ENCODE data around the gene KBTBD12.
"Not testable (repeated sequence)": the region's sequence is repeated elsewhere in the genome, so short reads cannot be mapped to it uniquely, and the experiment has no call there.

KBTBD12 gene

GRCh38 chr3:127903611-127904375 is 11.2 kb upstream of the KBTBD12 start:
- no peak for DNase-seq

DNA sequence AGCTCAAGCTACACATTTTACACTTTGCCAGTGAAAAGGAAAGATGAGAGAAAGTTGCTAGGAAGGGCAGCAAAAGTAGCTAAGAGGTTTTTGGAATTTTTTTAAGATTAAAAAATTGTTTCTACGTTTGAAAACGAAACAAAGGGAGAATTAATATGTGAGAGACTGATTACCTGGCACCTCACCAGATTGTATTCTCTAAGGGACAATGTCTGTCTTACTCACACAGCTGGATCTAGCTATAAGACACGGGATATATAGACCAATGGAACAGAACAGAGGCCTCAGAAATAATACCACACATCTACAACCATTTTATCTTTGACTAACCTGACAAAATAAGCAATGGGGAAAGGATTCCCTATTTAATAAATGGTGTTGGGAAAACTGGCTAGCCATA is 9.5 kb upstream of the KBTBD12 start:
- DNase-seq, result no peak

DNA sequence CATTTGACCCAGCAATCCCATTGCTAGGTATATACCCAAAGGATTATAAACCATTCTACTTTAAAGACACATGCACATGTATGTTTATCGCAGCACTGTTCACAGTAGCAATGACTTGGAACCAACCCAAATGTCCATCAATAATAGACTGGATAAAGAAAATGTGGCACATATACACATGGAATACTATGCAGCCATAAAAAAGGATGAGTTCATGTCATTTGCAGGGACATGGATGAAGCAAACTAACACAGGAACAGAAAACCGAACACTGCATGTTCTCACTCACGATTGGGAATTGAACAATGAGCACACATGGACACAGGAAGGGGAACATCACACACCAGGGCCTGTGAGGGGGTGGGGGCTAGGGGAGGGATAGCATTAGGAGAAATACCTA is 8.4 kb upstream of the KBTBD12 start:
- not testable (repeated sequence) for DNase-seq

GRCh38 chr3:127908202-127908601 is 6.8 kb upstream of the KBTBD12 start:
- peak; percentile 5 for DNase-seq

DNA sequence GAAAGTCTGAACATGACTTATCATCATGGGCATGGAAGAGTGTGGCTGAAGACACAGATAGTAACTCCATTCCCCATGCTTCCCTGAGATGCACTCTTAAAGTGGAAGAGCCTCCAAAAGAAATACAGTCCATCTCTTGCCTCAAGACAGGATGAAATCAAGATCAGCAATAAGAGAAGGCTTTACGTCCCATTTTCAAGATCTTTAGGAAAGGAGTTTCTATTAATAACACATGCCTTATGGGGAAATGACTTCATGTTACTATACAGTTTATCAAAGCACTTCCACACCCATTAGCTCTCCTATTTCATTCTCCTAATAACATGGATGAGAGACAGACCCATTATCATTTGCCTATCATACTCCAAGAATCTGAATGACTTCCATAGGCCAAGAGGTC is 6.1 kb upstream of the KBTBD12 start:
- no peak for DNase-seq

GRCh38 chr3:127909646-127910045 is 5.4 kb upstream of the KBTBD12 start:
- DNase-seq, result no peak

DNA sequence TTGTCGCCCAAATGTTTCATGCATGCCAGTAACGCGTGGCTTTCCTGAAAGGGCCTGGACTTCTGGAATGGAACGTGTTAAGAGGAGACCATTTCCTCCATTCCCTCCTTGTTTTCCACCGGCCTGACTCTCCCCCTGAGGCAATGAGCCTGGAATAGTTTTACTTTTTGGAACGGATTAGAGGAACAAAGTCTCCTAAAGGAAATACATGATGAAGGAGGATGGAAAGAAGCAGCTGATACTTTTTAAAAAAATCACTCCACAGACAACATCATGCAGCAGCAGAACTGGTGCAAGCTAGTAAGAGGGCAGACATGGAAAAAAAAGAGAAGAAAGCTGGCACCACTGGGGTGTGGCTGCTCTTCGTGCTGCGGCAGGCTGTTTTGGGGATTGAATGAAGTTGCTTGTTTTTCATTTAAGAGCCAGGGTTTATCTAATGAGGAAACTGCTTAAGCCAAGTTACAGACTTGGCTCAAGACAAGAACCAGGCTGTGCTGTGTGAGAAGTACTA is 3.6 kb upstream of the KBTBD12 start:
- no peak for DNase-seq

DNA sequence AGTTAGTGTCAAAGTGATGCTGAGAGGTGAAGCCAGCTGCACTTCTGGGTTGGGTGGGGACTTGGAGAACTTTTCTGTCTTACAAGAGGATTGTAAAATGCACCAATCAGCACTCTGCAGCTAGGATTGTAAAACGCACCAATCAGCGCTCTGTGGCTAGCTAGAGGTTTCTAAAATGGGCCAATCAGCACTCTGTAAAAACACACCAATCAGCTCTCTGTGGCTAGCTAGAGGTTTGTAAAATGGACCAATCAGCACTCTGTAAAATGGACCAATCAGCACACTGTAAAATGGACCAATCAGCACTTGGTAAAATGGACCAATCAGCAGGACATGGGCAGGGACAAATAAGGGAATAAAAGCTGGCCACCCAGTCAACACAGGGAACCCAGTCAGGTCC is 1.2 kb upstream of the KBTBD12 start:
- not testable (repeated sequence) for DNase-seq

DNA sequence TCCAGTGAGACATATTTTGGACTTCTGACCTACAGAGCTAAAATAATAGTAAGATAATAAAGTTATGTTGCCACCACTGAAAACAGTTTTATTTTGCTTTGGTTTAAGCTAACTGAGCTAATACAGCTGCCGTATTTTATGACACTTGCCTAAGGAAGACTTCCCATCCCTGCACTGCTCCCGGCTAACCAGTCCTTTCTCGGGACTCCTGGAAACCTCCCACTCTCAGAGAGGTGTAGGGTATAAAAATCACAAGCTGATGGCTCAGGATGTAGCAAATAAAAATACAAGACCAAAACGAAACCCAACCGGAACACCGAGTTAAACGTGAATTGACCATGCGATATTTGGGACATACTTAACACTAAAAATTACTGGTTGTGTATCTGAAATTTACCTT is 448 bp upstream of the KBTBD12 start:
- DNase-seq, result no peak

GRCh38 chr3:127915937-127916493 is 983 bp downstream of the KBTBD12 start:
- DNase-seq, result no peak

DNA sequence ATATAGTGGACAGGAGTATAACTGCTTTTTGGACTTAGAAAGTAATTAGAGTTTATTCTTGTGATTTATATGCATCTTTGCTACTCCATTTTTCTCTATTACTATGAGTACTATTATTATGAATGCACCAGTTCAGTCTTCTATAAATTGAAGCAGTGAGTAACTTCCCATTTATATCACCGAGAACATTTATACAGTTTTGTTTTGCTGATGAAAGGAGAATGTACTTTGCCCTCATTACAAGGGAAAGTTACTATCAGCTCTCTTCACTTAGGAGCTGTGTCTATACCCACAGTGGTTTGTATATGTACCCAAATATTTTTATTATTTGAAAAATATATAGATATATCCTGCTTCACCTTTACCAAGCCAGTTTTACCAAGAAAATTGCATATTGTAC is 5.7 kb downstream of the KBTBD12 start:
- DNase-seq, result no peak

DNA sequence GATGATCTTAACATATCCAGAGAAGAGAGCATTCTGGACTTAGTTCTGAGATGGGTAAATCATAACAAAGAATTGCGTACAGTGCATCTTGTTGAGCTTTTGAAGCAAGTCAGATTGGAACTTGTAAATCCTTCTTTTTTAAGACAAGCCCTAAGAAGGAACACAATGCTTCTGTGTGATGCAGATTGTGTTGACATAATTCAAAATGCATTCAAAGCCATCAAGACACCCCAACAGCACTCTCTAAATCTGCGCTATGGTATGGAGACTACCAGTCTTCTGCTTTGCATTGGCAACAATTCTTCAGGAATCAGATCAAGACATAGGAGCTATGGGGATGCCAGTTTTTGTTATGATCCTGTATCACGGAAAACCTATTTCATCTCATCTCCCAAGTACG is 8.6 kb downstream of the KBTBD12 start:
- no peak for DNase-seq

- no peak for DNase-seq
These were observed 10.4 kb downstream of the KBTBD12 start for GRCh38 chr3:127925384-127925783.

- DNase-seq, result no peak
These were observed 13.0 kb downstream of the KBTBD12 start for GRCh38 chr3:127927829-127928604.

DNA sequence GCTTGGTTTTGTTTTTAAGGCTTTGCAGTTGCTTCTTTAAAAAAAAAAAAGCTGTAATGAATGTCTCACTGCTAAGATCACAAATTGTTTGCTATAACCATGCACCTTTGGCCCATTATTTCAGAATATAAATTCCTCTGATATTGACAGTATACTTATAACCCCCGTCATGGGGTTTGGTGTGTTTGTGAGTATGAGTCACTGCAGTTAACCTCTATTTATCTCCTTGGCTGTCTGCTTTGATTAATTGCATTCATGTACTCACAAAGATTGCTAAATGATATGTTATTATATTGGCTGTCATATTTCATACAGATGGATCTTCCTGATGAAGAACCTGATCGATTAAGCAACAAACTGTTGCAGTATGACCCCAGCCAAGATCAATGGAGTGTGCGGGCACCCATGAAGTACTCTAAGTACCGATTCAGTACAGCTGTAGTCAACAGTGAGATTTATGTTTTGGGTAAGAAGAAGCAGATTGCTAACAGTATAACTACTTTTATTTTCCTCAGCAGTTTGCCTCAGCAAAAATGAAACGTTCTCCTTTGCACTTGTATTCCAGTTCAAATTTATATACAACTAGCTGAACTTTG is 14.9 kb downstream of the KBTBD12 start:
- no peak for DNase-seq

DNA sequence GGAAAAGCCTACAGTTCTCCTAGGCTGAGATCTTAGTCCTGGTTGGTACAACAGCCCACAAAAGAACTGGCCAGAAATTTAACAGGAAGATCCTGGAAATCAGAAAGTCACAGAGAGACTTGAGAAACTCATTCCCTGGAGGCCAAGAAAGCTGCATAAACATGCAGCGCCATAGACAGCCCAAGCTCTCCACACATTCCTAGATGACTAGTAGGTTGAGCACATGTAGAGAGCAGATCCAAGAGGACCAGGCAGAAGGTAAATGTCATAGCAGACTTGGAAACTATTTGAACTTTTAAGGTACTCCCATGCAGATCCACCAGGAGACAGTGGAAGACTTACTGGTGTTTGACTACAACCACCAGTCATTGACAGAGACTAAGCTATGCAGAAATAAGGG is 18.4 kb downstream of the KBTBD12 start:
- no peak for DNase-seq

DNA sequence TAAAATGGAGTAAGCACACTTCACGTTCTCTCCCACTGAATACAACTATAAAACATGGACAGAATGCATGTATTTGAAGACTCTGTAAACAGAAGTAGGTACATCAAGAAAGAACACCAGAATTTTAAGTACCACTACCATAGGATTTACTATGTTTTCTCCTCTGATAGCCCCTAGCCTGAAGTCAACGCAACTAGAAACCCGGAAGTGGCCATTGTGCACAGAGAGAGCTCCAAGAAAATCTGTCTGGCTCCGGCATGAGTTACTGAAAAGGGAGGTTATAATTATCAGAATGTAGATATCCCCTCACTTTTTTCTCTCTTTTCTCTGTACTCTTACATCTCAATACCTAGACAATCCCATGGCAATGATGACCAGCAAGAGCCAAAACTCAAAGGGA is 23.8 kb downstream of the KBTBD12 start:
- no peak for DNase-seq

GRCh38 chr3:127940116-127940515 is 25.1 kb downstream of the KBTBD12 start:
- no peak for DNase-seq

- no peak for DNase-seq
These were observed 27.6 kb downstream of the KBTBD12 start for GRCh38 chr3:127942613-127943012.

- DNase-seq, result no peak
These were observed 33.2 kb downstream of the KBTBD12 start for GRCh38 chr3:127948211-127948610.

DNA sequence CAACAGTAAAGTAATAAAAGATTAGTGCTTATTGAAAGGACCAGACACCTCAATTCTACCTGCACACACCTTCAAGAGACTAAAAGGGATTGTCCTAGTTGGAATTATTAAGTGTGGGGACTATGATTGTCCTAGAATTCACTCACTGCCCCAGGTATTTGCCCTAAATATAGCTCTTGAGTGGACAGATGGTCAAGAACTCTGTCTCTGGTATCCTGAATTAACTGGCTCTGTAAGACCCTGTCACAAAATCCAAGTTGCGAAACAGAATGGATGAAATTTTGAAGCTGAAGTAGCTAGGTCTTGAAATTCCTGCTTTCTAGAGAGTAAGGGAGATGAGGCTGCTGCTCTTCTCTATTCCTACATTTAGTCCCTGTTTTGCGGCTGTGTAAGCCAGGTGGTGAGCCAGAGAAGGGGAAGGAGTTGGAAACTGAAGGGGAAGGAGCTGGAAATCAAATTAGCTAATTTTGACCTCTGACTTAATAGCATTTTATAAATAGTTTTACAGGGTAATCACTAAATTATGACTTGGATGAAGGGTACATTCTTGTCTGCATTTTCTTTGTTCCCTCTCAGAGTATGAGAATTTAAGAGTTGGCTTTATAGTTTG is 34.5 kb downstream of the KBTBD12 start:
- no peak for DNase-seq

GRCh38 chr3:127951276-127951675 is 36.2 kb downstream of the KBTBD12 start:
- DNase-seq, result no peak
